GM21717 (cell line): ENCODE data around the gene FIG4.
"Not testable (repeated sequence)": the region's sequence is repeated elsewhere in the genome, so short reads cannot be mapped to it uniquely, and the experiment has no call there.

Experiments
- ATAC-seq: cut with Tn5 transposase; IDR thresholded peaks from one replicate; pipeline ENCODE4 v1.9.1; 2021; ENCODE audit warnings: mild to moderate bottlenecking, moderate library complexity; ENCODE audit not compliant: unreplicated experiment

The FIG4 gene

GRCh38 chr6:109840796-109841195 lies 149.7 kb downstream of the FIG4 start:
- no peak for ATAC-seq

GRCh38 chr6:109841869-109842268 lies 150.8 kb downstream of the FIG4 start:
- ATAC-seq: no peak

GRCh38 chr6:109852713-109853112 lies 161.6 kb downstream of the FIG4 start:
- no peak for ATAC-seq

GRCh38 chr6:109853426-109853825 lies 162.3 kb downstream of the FIG4 start:
- no peak for ATAC-seq

- ATAC-seq: no peak
Measured at GRCh38 chr6:109853951-109854350, 162.9 kb downstream of the FIG4 start.

GRCh38 chr6:109854541-109855308 lies 163.6 kb downstream of the FIG4 start:
- ATAC-seq: no peak

- ATAC-seq: not testable (repeated sequence)
Measured at GRCh38 chr6:109855476-109856040, 164.5 kb downstream of the FIG4 start.

- ATAC-seq: no peak
Measured at GRCh38 chr6:109861946-109862345, 170.8 kb downstream of the FIG4 start.

- ATAC-seq: no peak
Measured at GRCh38 chr6:109864050-109864449, 173.0 kb downstream of the FIG4 start.

- ATAC-seq: no peak
Measured at GRCh38 chr6:109865968-109866367, 174.9 kb downstream of the FIG4 start.

- no peak for ATAC-seq
Measured at GRCh38 chr6:109867009-109867969, 176.2 kb downstream of the FIG4 start.

GRCh38 chr6:109867970-109868358 lies 176.9 kb downstream of the FIG4 start:
- no peak for ATAC-seq

- not testable (repeated sequence) for ATAC-seq
Measured at GRCh38 chr6:109869398-109870088, 178.4 kb downstream of the FIG4 start.

- no peak for ATAC-seq
Measured at GRCh38 chr6:109870089-109870410, 179.0 kb downstream of the FIG4 start.

- no peak for ATAC-seq
Measured at GRCh38 chr6:109872549-109872948, 181.5 kb downstream of the FIG4 start.

- no peak for ATAC-seq
Measured at GRCh38 chr6:109872968-109873545, 182.0 kb downstream of the FIG4 start.

GRCh38 chr6:109874086-109874485 lies 183.0 kb downstream of the FIG4 start:
- no peak for ATAC-seq

GRCh38 chr6:109874621-109875020 lies 183.5 kb downstream of the FIG4 start:
- ATAC-seq: no peak
